22Rv1 (cell line): ENCODE results near the gene SAMD13.

Source experiments
- H3K27ac ChIP-seq: fragments of 450-650 bp; 2 replicates; pipeline ENCODE4 v1.5.1; 2017
- ZFX ChIP-seq: fragments of 450-650 bp; IDR thresholded peaks from 2 replicates; pipeline ENCODE4 v1.6.1; 2017; ENCODE audit warnings: antibody characterized with exemption, borderline replicate concordance
- TF ChIP-seq, protein P1 (sequence below): fragments of 450-650 bp; IDR thresholded peaks from 2 replicates; pipeline ENCODE4 v1.5.1; 2017; ENCODE audit warnings: mild to moderate bottlenecking

SAMD13 gene

DNA sequence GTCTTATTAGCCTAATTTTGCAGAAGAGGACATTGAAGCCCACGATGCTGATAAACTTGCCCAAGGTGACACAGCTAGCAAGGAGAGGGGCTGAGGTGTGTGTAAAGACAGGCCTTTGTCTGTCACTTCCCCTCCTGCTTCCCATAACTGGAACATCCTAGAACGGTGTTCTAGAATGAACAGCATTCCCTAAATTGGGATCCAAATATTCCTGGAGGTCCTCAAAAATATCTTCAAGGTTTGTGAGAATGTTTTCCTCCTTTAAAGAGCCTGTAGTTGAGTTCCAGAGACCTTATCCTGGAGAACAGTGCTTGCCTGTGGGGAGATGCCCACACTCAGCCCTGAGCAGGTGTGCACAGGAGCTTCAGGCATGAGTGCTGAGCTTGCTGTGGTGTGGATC lies 41.5 kb upstream of the SAMD13 start:
- no peak overlapping the region for H3K27ac ChIP-seq
- TF ChIP-seq ZFX = no peak
- TF ChIP-seq, protein P1, sequence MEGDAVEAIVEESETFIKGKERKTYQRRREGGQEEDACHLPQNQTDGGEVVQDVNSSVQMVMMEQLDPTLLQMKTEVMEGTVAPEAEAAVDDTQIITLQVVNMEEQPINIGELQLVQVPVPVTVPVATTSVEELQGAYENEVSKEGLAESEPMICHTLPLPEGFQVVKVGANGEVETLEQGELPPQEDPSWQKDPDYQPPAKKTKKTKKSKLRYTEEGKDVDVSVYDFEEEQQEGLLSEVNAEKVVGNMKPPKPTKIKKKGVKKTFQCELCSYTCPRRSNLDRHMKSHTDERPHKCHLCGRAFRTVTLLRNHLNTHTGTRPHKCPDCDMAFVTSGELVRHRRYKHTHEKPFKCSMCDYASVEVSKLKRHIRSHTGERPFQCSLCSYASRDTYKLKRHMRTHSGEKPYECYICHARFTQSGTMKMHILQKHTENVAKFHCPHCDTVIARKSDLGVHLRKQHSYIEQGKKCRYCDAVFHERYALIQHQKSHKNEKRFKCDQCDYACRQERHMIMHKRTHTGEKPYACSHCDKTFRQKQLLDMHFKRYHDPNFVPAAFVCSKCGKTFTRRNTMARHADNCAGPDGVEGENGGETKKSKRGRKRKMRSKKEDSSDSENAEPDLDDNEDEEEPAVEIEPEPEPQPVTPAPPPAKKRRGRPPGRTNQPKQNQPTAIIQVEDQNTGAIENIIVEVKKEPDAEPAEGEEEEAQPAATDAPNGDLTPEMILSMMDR = no peak

DNA sequence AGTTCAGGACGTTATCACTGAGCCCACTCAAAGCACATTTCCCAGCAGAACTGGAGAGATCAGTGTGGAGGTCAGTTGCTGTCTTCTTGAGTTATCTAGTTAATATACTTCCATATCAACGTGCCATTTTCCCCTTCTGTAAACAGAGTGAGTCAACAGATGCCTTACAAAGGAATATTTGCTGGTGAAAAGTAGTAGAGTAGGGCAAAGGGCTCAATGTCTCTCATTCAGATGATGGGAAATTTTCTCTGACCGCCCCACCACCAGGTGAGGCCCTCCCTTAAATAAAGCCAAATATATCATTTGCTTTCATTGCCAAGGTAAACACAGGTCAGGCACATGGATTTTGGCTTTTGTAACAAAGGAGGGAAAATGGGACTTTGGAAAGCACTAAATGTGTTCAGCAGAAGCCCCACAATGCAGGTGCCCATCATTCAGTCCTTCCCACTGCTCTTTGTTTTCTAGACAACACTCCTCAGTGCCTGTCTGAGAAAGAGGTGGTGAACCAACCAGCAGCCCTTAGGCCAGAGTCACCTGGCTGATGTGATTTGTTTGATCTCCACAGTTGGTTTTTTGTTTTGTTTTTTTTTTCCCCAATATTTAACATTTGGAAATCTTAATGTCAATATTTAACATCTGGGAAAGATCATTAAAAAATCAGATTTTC lies 40.5 kb upstream of the SAMD13 start:
- TF ChIP-seq, protein P1 = no peak
- TF ChIP-seq ZFX = no peak
- H3K27ac ChIP-seq = no peak overlapping the region

DNA sequence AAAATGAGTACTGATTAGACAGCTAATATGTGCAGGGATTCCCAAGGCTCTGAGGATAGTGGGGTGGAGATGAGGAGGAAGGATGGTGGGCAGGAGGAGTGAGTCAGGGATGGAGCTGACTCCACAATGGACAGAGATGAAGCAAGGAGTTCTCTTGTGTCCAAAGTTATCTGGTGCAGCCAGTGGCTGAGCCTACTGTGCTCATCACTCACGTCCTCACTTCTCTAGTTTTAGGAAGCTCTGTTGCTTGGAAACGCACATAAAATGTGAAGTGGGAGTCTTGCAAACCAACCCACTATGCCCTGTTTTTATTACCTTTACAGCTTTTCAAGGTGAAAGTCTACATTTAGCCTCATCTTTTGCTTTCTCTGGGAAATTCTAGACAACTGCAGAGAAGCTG lies 36.5 kb upstream of the SAMD13 start:
- TF ChIP-seq, protein P1 = no peak
- no peak for TF ChIP-seq ZFX
- H3K27ac ChIP-seq = no peak overlapping the region

GRCh38 chr1:84265867-84266266 lies 35.6 kb upstream of the SAMD13 start:
- TF ChIP-seq, protein P1 = no peak
- no peak for TF ChIP-seq ZFX

DNA sequence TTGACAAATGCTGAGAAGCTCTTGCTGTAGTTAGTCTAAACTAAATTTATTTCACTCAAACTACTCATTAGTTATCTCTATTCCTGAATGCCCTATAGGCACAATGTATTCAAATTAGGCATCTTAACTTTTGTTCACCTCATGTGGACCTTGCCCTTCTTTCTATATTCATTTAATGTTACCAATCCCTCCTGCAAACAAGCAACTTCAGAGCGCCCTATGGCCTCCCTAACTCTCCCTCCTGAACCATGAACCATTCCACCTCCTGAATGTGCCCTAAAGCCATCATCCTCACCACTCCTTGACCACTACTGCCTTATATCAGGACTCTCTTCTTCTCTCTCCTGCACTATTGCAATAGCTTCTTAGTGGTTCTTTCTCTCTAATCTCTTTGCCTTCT lies 34.8 kb upstream of the SAMD13 start:
- TF ChIP-seq, protein P1 = no peak
- no peak for TF ChIP-seq ZFX
- no peak overlapping the region for H3K27ac ChIP-seq

More at GRCh38 chr1:84265867-84266266, 35.6 kb upstream of the SAMD13 start:
- no peak overlapping the region for H3K27ac ChIP-seq

- no peak for TF ChIP-seq ZFX
- TF ChIP-seq, protein P1 = no peak
- no peak overlapping the region for H3K27ac ChIP-seq
These were observed 34.0 kb upstream of the SAMD13 start for GRCh38 chr1:84267476-84267875.

DNA sequence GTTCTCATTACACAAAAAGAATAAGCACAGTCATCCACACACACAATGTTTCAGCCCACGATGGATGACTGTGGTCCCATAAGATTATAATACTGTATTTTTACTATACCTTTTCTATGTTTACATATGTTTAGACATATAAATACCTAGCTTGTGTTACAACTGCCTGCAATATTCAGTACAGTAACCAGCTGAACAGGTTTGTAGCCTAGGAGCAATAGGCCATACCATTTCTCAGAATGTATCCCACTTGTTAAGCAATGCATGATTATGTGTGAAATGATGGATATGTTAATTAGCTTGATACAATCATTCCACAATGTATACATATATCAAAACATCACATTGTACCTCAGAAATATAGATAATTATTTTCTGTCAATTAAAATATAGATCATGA lies 33.2 kb upstream of the SAMD13 start:
- H3K27ac ChIP-seq = no peak overlapping the region
- TF ChIP-seq, protein P1 = no peak
- TF ChIP-seq ZFX = no peak
